ENCODE data around the gene CYTH1. TPM values are rescaled to one million over a fixed set of nuclear protein-coding genes. Genes with fewer than 3 reads are reported as not detected.
A peak's percentile ranks its signal among the peaks of the same experiment; 100 is the strongest.

The CYTH1 gene
- total and polyA plus RNA-seq, 4 donors: 15.4 to 32.1 (median 20.6) TPM

DNA sequence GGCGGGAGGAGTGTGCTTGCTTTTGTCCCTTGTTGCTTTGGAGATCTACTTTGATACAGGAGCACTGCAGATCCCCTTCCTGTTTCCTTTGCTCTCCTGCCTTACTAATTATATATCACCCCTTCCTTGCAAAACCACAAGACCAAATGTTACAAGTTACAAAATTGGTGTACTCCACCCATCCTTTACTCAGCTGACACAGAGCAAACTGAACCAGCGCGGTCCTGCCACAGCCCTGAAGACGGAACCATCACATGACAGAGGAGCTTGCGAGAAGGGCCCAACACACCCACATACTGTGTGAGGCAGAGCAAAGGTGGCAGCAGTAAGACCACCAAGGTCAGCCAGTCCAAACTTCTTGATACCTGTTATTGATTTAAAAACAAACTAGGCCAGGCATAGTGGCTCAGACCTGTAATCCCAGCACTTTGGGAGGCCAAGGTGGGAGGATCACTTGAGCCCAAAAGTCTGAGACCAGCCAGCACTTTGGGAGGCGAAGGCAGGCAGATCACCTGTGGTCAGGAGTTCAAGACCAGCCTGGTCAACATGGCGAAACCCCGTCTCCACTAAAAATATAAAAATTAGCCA is 33.2 kb downstream of the CYTH1 start:
- Histone ChIP-seq H3K4me1 (ENCODE audit: control insufficient read depth in 4 of 4, insufficient read depth in 4 of 4, low read length in 3 of 4) (peaks cover 17 to 71% (median 46%) of the 10 kb centered on the region in 4 donors), H3K9me3 (ENCODE audit: control insufficient read depth in 4 of 4, low read length in 3 of 4) (no peaks in the 10 kb centered on the region), H3K36me3 (ENCODE audit: control insufficient read depth in 4 of 4, insufficient read depth in 3 of 4, low read depth in 1 of 4, low read length in 3 of 4) (peaks cover 0 to 4% (median 0%) of the 10 kb centered on the region in 4 donors), H3K27me3 (ENCODE audit: control insufficient read depth in 4 of 4, insufficient read depth in 4 of 4, low read length in 3 of 4) (no peaks in the 10 kb centered on the region), H3K27ac (ENCODE audit: low read depth in 1 of 2, low read length in 2 of 2) (peak overlapping the region; percentile 92 to 95), H3K9ac (ENCODE audit: low read depth in 1 of 2, low read length in 2 of 2) (peak overlapping the region in 1 of 2 donors; percentile 81), H3K4me3 (ENCODE audit: low read depth in 1 of 3, low read length in 3 of 3) (no peak overlapping the region)
- TF ChIP-seq JUND (IDR thresholded peaks at IDR 0.05): no peak
- peak in 1 of 2 donors; percentile 58 for TF ChIP-seq RXRA (IDR thresholded peaks at IDR 0.05)
- TF ChIP-seq YY1 (IDR thresholded peaks at IDR 0.05): peak; percentile 4
- TF ChIP-seq HNF4A (conservative IDR thresholded peaks at IDR 0.05): peak in 1 of 2 donors; percentile 43
- no peak for TF ChIP-seq FOXA2 (IDR thresholded peaks at IDR 0.05)
- DNase-seq (ENCODE audit: low spot score): peak; percentile 50
- WGBS: 38% methylated on average over 8 of the region's 8 CpGs

DNA sequence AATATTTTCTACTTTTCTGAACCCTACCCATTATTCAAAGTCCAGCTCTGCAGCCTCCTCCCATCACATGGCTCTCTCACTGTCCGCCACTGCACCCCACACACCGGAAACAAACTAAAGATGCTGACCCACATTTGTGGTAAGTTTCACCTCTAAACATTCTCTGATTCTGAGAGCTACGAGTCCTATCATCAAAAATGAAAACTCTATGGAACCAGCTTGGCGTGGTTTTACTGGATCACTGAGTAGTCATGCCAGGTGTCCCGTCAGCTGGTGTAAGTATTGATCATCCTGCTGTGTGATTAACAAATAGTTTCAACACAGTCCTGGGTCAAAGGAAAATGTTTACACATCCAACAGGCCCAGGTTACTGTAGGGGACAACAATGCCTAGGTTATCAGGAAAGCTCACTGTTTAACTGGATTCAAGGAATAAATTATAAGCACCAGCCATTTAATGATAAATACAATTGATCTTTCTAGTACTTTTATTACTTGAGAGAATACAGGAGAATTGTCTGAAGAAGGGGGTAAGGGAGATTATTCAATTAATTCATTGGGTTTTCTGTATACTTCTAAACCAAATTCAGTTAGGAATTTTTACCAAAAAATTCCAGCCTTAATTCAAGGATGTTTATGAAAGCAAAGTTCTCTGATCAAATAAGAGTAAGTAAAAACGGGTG is 33.9 kb downstream of the CYTH1 start:
- no peak for DNase-seq (ENCODE audit: low spot score)
- Histone ChIP-seq H3K4me1 (ENCODE audit: control insufficient read depth in 4 of 4, insufficient read depth in 4 of 4, low read length in 3 of 4) (peaks cover 17 to 72% (median 46%) of the 10 kb centered on the region in 4 donors), H3K36me3 (ENCODE audit: control insufficient read depth in 4 of 4, insufficient read depth in 3 of 4, low read depth in 1 of 4, low read length in 3 of 4) (peaks cover 0 to 4% (median 0%) of the 10 kb centered on the region in 4 donors), H3K9ac (ENCODE audit: low read depth in 1 of 2, low read length in 2 of 2) (peak overlapping the region; percentile 50 to 81), H3K27ac (ENCODE audit: low read depth in 1 of 2, low read length in 2 of 2) (peak overlapping the region; percentile 92 to 95), H3K27me3 (ENCODE audit: control insufficient read depth in 4 of 4, insufficient read depth in 4 of 4, low read length in 3 of 4) (no peaks in the 10 kb centered on the region), H3K4me3 (ENCODE audit: low read depth in 1 of 3, low read length in 3 of 3) (peak overlapping the region in 1 of 3 donors; percentile 40), H3K9me3 (ENCODE audit: control insufficient read depth in 4 of 4, low read length in 3 of 4) (no peaks in the 10 kb centered on the region)
- TF ChIP-seq GABPA (IDR thresholded peaks at IDR 0.05 in 1 of 2, conservative IDR thresholded peaks at IDR 0.05 in 1 of 2) (peak in 1 of 2 donors; percentile 15), EGR1 (IDR thresholded peaks at IDR 0.05; ENCODE audit: low read depth in 2 of 2) (peak in 1 of 2 donors; percentile 49), NR2F2 (IDR thresholded peaks at IDR 0.05) (no peak), RXRA (IDR thresholded peaks at IDR 0.05) (peak; percentile 89 to 92), JUND (IDR thresholded peaks at IDR 0.05) (peak in 1 of 2 donors; percentile 66), TAF1 (conservative IDR thresholded peaks at IDR 0.05) (no peak), SP1 (IDR thresholded peaks at IDR 0.05) (peak; percentile 68), RAD21 (IDR thresholded peaks at IDR 0.05) (peak; percentile 17 to 37), YY1 (IDR thresholded peaks at IDR 0.05) (peak; percentile 27), HNF4A (conservative IDR thresholded peaks at IDR 0.05) (peak; percentile 92 to 96), HNF4G (IDR thresholded peaks at IDR 0.05) (peak; percentile 79), FOXA1 (IDR thresholded peaks at IDR 0.05) (no peak), FOXA2 (IDR thresholded peaks at IDR 0.05) (peak; percentile 50)
- TF ChIP-seq, protein P1, sequence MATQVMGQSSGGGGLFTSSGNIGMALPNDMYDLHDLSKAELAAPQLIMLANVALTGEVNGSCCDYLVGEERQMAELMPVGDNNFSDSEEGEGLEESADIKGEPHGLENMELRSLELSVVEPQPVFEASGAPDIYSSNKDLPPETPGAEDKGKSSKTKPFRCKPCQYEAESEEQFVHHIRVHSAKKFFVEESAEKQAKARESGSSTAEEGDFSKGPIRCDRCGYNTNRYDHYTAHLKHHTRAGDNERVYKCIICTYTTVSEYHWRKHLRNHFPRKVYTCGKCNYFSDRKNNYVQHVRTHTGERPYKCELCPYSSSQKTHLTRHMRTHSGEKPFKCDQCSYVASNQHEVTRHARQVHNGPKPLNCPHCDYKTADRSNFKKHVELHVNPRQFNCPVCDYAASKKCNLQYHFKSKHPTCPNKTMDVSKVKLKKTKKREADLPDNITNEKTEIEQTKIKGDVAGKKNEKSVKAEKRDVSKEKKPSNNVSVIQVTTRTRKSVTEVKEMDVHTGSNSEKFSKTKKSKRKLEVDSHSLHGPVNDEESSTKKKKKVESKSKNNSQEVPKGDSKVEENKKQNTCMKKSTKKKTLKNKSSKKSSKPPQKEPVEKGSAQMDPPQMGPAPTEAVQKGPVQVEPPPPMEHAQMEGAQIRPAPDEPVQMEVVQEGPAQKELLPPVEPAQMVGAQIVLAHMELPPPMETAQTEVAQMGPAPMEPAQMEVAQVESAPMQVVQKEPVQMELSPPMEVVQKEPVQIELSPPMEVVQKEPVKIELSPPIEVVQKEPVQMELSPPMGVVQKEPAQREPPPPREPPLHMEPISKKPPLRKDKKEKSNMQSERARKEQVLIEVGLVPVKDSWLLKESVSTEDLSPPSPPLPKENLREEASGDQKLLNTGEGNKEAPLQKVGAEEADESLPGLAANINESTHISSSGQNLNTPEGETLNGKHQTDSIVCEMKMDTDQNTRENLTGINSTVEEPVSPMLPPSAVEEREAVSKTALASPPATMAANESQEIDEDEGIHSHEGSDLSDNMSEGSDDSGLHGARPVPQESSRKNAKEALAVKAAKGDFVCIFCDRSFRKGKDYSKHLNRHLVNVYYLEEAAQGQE (IDR thresholded peaks at IDR 0.05): peak; percentile 35
- TF ChIP-seq, protein P2, sequence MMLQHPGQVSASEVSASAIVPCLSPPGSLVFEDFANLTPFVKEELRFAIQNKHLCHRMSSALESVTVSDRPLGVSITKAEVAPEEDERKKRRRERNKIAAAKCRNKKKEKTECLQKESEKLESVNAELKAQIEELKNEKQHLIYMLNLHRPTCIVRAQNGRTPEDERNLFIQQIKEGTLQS (IDR thresholded peaks at IDR 0.05): peak; percentile 36
- TF ChIP-seq, protein P3, sequence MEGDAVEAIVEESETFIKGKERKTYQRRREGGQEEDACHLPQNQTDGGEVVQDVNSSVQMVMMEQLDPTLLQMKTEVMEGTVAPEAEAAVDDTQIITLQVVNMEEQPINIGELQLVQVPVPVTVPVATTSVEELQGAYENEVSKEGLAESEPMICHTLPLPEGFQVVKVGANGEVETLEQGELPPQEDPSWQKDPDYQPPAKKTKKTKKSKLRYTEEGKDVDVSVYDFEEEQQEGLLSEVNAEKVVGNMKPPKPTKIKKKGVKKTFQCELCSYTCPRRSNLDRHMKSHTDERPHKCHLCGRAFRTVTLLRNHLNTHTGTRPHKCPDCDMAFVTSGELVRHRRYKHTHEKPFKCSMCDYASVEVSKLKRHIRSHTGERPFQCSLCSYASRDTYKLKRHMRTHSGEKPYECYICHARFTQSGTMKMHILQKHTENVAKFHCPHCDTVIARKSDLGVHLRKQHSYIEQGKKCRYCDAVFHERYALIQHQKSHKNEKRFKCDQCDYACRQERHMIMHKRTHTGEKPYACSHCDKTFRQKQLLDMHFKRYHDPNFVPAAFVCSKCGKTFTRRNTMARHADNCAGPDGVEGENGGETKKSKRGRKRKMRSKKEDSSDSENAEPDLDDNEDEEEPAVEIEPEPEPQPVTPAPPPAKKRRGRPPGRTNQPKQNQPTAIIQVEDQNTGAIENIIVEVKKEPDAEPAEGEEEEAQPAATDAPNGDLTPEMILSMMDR (IDR thresholded peaks at IDR 0.05; ENCODE audit: low read depth, low read length, missing input control): no peak
- TF ChIP-seq, protein P4, sequence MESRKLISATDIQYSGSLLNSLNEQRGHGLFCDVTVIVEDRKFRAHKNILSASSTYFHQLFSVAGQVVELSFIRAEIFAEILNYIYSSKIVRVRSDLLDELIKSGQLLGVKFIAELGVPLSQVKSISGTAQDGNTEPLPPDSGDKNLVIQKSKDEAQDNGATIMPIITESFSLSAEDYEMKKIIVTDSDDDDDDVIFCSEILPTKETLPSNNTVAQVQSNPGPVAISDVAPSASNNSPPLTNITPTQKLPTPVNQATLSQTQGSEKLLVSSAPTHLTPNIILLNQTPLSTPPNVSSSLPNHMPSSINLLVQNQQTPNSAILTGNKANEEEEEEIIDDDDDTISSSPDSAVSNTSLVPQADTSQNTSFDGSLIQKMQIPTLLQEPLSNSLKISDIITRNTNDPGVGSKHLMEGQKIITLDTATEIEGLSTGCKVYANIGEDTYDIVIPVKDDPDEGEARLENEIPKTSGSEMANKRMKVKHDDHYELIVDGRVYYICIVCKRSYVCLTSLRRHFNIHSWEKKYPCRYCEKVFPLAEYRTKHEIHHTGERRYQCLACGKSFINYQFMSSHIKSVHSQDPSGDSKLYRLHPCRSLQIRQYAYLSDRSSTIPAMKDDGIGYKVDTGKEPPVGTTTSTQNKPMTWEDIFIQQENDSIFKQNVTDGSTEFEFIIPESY (IDR thresholded peaks at IDR 0.05): peak; percentile 62
- TF ChIP-seq, protein P5, sequence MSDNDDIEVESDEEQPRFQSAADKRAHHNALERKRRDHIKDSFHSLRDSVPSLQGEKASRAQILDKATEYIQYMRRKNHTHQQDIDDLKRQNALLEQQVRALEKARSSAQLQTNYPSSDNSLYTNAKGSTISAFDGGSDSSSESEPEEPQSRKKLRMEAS (IDR thresholded peaks at IDR 0.05): peak; percentile 64
- 14% methylated on average over 6 of the region's 6 CpGs for WGBS
